Measurements from ENCODE around the gene FITM1.

DNA sequence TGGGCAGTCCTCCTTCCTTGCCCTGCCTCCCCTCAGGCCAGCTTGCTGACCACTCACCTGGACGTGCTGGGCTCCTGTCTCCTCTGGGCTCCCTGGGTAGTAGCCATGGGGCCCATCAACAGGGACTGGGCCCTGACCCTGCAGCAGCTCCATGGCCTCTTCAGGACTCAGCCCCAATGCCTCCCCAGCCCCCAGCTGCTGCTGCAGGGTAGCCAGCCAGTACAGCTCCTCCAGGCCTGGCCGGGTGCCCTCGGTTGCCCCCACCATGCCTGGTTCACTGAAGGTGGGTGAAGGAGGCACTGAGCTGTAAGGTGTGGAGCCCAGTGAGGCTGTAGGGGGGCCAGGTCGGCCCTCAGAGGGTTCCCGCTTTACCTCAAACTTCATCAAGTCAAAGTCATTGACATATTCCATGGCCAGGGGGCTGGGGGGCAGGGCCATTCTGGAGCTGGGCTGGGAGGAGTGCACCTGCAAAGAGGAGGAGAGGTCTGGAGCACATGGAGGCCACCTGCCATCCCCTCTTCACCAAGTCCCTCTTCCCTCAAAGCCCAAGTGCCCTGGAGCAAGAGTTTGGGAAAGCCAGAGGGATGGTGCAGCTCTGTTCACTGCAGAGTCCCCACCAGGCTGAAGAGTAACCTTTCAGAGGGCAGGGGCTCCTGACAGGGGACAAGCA is 47.9 kb upstream of the FITM1 start:
- TF ChIP-seq REST (IDR thresholded peaks at IDR 0.05; ENCODE audit: low read depth, low read length) (no peak), RAD21 (IDR thresholded peaks at IDR 0.05; ENCODE audit: low read length) (no peak), POLR2AphosphoS5 (IDR thresholded peaks at IDR 0.05; ENCODE audit: low read depth, low read length) (no peak), CHD2 (IDR thresholded peaks at IDR 0.05; ENCODE audit: low read length, partially characterized antibody) (no peak), EP300 (IDR thresholded peaks at IDR 0.05; ENCODE audit: borderline replicate concordance in 1 of 2, low read depth in 1 of 2, low read length in 1 of 2) (no peak)
- TF ChIP-seq, protein P1, sequence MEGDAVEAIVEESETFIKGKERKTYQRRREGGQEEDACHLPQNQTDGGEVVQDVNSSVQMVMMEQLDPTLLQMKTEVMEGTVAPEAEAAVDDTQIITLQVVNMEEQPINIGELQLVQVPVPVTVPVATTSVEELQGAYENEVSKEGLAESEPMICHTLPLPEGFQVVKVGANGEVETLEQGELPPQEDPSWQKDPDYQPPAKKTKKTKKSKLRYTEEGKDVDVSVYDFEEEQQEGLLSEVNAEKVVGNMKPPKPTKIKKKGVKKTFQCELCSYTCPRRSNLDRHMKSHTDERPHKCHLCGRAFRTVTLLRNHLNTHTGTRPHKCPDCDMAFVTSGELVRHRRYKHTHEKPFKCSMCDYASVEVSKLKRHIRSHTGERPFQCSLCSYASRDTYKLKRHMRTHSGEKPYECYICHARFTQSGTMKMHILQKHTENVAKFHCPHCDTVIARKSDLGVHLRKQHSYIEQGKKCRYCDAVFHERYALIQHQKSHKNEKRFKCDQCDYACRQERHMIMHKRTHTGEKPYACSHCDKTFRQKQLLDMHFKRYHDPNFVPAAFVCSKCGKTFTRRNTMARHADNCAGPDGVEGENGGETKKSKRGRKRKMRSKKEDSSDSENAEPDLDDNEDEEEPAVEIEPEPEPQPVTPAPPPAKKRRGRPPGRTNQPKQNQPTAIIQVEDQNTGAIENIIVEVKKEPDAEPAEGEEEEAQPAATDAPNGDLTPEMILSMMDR (IDR thresholded peaks at IDR 0.05) = no peak

Data from SK-N-SH (cell line).